ENCODE measurements around the gene BYSL. TPM values are rescaled to one million over a fixed set of nuclear protein-coding genes. Genes with fewer than 3 reads are reported as not detected.

Gene BYSL
- total RNA-seq, 1 experiment from 2014 or later, result 46.5 TPM

GRCh38 chr6:41957117-41957516 lies 35.8 kb downstream of the BYSL start:
- Histone ChIP-seq H3K9me2 (replicated peaks; ENCODE audit: low read length) (no peaks in the 10 kb centered on the region), H3K4me1 (ENCODE audit: insufficient read depth, low read length) (peaks cover 6% of the 10 kb centered on the region; the same call in 1 of the 2 replicates), H2AFZ (ENCODE audit: low read length) (no peak overlapping the region), H3K4me2 (ENCODE audit: low read length) (no peak overlapping the region), H3K9me3 (ENCODE audit: low read length) (no peaks in the 10 kb centered on the region), H3K79me2 (ENCODE audit: low read length) (no peaks in the 10 kb centered on the region), H3K27me3 (ENCODE audit: low read length) (no peaks in the 10 kb centered on the region), H4K20me1 (ENCODE audit: low read length) (no peaks in the 10 kb centered on the region), H3K27ac (ENCODE audit: low read length) (no peak overlapping the region), H3K36me3 (ENCODE audit: low read depth, low read length) (no peaks in the 10 kb centered on the region), H3K9ac (ENCODE audit: low read length) (no peak overlapping the region), H3F3A (ENCODE audit: low read length, unreplicated experiment) (no peaks in the 10 kb centered on the region), H3K4me3 (ENCODE audit: low read length) (no peak overlapping the region)
- BruUV-seq (replicated peaks), result no TSS peak
- ATAC-seq (no peak), DNase-seq (no peak)
- no peak for TF ChIP-seq EZH2 (IDR thresholded peaks at IDR 0.05; ENCODE audit: low read length, unreplicated experiment)
- TF ChIP-seq EZH2phosphoT487 (IDR thresholded peaks at IDR 0.05; ENCODE audit: borderline replicate concordance, low read length), result no peak
- no peak for TF ChIP-seq CTCF (conservative IDR thresholded peaks at IDR 0.05; ENCODE audit: low read depth, low read length)
- ChIA-PET POLR2A (ENCODE audit: unreplicated experiment) (no interaction called here), CTCF (no interaction called here)
- intact Hi-C loops (cut with micrococcal nuclease), result no loop called here

GRCh38 chr6:41958022-41958856 lies 36.9 kb downstream of the BYSL start:
- Histone ChIP-seq H3F3A (ENCODE audit: low read length, unreplicated experiment) (no peaks in the 10 kb centered on the region), H3K79me2 (ENCODE audit: low read length) (no peaks in the 10 kb centered on the region), H3K4me3 (ENCODE audit: low read length) (no peak overlapping the region), H3K9ac (ENCODE audit: low read length) (no peak overlapping the region), H3K4me2 (ENCODE audit: low read length) (no peak overlapping the region), H3K36me3 (ENCODE audit: low read depth, low read length) (no peaks in the 10 kb centered on the region), H3K4me1 (ENCODE audit: insufficient read depth, low read length) (peaks cover 6% of the 10 kb centered on the region; the same call in 1 of the 2 replicates), H2AFZ (ENCODE audit: low read length) (no peak overlapping the region), H4K20me1 (ENCODE audit: low read length) (no peaks in the 10 kb centered on the region), H3K9me2 (replicated peaks; ENCODE audit: low read length) (no peaks in the 10 kb centered on the region), H3K27ac (ENCODE audit: low read length) (no peak overlapping the region), H3K27me3 (ENCODE audit: low read length) (no peaks in the 10 kb centered on the region), H3K9me3 (ENCODE audit: low read length) (no peaks in the 10 kb centered on the region)
- ATAC-seq (no peak), DNase-seq (no peak)
- intact Hi-C loops (cut with micrococcal nuclease), result no loop called here
- no TSS peak for BruUV-seq (replicated peaks)
- ChIA-PET POLR2A (ENCODE audit: unreplicated experiment) (no interaction called here), CTCF (no interaction called here)
- TF ChIP-seq EZH2phosphoT487 (IDR thresholded peaks at IDR 0.05; ENCODE audit: borderline replicate concordance, low read length) (no peak), CTCF (conservative IDR thresholded peaks at IDR 0.05; ENCODE audit: low read depth, low read length) (no peak), EZH2 (IDR thresholded peaks at IDR 0.05; ENCODE audit: low read length, unreplicated experiment) (no peak)

GRCh38 chr6:41960028-41960427 lies 38.7 kb downstream of the BYSL start:
- ATAC-seq, result no peak
- intact Hi-C loops (cut with micrococcal nuclease), result no loop called here
- Histone ChIP-seq H4K20me1 (ENCODE audit: low read length) (no peaks in the 10 kb centered on the region), H3K9ac (ENCODE audit: low read length) (no peak overlapping the region), H3K27me3 (ENCODE audit: low read length) (no peaks in the 10 kb centered on the region), H3K4me3 (ENCODE audit: low read length) (no peak overlapping the region), H3K27ac (ENCODE audit: low read length) (no peak overlapping the region), H3K79me2 (ENCODE audit: low read length) (no peaks in the 10 kb centered on the region), H3K9me2 (replicated peaks; ENCODE audit: low read length) (no peaks in the 10 kb centered on the region), H3K9me3 (ENCODE audit: low read length) (no peaks in the 10 kb centered on the region), H3F3A (ENCODE audit: low read length, unreplicated experiment) (no peaks in the 10 kb centered on the region), H3K4me2 (ENCODE audit: low read length) (no peak overlapping the region), H2AFZ (ENCODE audit: low read length) (no peak overlapping the region), H3K36me3 (ENCODE audit: low read depth, low read length) (no peaks in the 10 kb centered on the region), H3K4me1 (ENCODE audit: insufficient read depth, low read length) (peaks cover 6% of the 10 kb centered on the region; the same call in 1 of the 2 replicates)
- POLR2A ChIA-PET (ENCODE audit: unreplicated experiment), result no interaction called here
- TF ChIP-seq CTCF (conservative IDR thresholded peaks at IDR 0.05; ENCODE audit: low read depth, low read length) (no peak), EZH2 (IDR thresholded peaks at IDR 0.05; ENCODE audit: low read length, unreplicated experiment) (no peak), EZH2phosphoT487 (IDR thresholded peaks at IDR 0.05; ENCODE audit: borderline replicate concordance, low read length) (no peak)
- no peak for DNase-seq
- CTCF ChIA-PET, result no interaction called here
- BruUV-seq (replicated peaks), result no TSS peak

All from PC-3 (cell line).